ENCODE data around the gene RBMS3.

GRCh38 chr3:29763115-29763514 lies 482.2 kb downstream of the RBMS3 start:
- TF ChIP-seq CTCF (IDR thresholded peaks at IDR 0.05) (no peak), POLR2A (IDR thresholded peaks at IDR 0.05) (no peak)

Data from upper lobe of left lung (tissue), 4 donors.